ENCODE measurements around the gene PCID2.
A peak's percentile ranks its signal among the peaks of the same experiment; 100 is the strongest.

PCID2 gene

GRCh38 chr13:113209336-113209758, 878 bp upstream of the PCID2 start, which contains the start of gene CUL4A:
Gene CUL4A (plus strand): TSS chr13:113209613. CDS start chr13:113209628, 15 bp downstream.
- DNase-seq (ENCODE audit: low read depth), result peak; percentile 69
- H3K4me3 ChIP-seq (ENCODE audit: low read depth, low read length), result peak within 1 kb of the TSS; percentile 89
- TF ChIP-seq, protein P1, sequence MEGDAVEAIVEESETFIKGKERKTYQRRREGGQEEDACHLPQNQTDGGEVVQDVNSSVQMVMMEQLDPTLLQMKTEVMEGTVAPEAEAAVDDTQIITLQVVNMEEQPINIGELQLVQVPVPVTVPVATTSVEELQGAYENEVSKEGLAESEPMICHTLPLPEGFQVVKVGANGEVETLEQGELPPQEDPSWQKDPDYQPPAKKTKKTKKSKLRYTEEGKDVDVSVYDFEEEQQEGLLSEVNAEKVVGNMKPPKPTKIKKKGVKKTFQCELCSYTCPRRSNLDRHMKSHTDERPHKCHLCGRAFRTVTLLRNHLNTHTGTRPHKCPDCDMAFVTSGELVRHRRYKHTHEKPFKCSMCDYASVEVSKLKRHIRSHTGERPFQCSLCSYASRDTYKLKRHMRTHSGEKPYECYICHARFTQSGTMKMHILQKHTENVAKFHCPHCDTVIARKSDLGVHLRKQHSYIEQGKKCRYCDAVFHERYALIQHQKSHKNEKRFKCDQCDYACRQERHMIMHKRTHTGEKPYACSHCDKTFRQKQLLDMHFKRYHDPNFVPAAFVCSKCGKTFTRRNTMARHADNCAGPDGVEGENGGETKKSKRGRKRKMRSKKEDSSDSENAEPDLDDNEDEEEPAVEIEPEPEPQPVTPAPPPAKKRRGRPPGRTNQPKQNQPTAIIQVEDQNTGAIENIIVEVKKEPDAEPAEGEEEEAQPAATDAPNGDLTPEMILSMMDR (conservative IDR thresholded peaks at IDR 0.05; ENCODE audit: low read depth, low read length), result no peak

- peak overlapping the region; percentile 89 for H3K4me3 ChIP-seq (ENCODE audit: low read depth, low read length)
- TF ChIP-seq, protein P1 (conservative IDR thresholded peaks at IDR 0.05; ENCODE audit: low read depth, low read length), result peak; percentile 18
- peak; percentile 63 for DNase-seq (ENCODE audit: low read depth)
Measured at GRCh38 chr13:113207890-113208420, 514 bp downstream of the PCID2 start.

DNA sequence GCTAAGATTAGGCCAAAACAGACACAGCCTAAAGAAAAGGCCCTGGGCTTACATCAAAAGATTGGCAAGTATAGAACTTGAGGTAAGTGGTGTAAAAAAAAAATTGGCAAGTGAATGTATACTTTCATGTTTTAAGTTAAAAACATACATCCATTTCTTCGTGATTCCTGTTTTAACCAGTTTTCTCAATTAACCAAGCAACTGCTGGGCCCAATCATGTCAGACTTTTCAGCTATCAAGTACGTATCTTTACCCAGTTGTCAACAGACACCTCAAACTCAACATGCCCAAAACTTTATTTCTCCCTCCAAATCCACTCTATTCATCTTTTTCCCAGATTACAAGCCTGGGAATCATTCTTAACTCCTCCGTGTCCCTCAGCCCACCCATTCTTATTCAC, 1.0 kb downstream of the PCID2 start:
- TF ChIP-seq, protein P1 (conservative IDR thresholded peaks at IDR 0.05; ENCODE audit: low read depth, low read length), result no peak
- no peak for DNase-seq (ENCODE audit: low read depth)
- peak overlapping the region; percentile 89 for H3K4me3 ChIP-seq (ENCODE audit: low read depth, low read length)

DNA sequence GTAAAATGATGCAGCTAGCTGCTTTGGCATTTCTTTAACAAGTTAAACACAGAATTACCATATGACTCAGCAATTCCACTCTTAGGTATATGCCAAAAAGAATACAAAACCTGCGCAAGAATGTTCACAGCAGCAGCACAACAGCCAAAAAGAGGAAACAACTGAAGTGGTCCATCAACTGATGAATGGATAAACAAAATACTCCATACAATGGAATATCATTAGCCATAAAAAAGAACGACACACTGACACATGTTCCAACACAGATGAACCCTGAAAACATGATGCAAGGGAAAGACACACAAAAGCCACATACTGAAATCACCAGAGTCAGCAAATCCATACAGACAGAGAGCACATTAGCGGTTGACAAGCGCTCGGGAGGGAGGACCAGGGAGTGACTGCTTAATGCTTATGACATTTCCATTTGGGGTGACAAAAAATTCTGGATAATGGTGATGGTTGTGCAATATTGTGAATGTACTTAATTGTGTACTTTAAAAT, 3.0 kb downstream of the PCID2 start:
- TF ChIP-seq, protein P1 (conservative IDR thresholded peaks at IDR 0.05; ENCODE audit: low read depth, low read length), result no peak
- H3K4me3 ChIP-seq (ENCODE audit: low read depth, low read length), result no peak overlapping the region
- DNase-seq (ENCODE audit: low read depth), result peak; percentile 53

- TF ChIP-seq, protein P1 (conservative IDR thresholded peaks at IDR 0.05; ENCODE audit: low read depth, low read length), result no peak
- H3K4me3 ChIP-seq (ENCODE audit: low read depth, low read length), result no peak overlapping the region
- no peak for DNase-seq (ENCODE audit: low read depth)
Measured at GRCh38 chr13:113204378-113204734, 4.1 kb downstream of the PCID2 start.

DNA sequence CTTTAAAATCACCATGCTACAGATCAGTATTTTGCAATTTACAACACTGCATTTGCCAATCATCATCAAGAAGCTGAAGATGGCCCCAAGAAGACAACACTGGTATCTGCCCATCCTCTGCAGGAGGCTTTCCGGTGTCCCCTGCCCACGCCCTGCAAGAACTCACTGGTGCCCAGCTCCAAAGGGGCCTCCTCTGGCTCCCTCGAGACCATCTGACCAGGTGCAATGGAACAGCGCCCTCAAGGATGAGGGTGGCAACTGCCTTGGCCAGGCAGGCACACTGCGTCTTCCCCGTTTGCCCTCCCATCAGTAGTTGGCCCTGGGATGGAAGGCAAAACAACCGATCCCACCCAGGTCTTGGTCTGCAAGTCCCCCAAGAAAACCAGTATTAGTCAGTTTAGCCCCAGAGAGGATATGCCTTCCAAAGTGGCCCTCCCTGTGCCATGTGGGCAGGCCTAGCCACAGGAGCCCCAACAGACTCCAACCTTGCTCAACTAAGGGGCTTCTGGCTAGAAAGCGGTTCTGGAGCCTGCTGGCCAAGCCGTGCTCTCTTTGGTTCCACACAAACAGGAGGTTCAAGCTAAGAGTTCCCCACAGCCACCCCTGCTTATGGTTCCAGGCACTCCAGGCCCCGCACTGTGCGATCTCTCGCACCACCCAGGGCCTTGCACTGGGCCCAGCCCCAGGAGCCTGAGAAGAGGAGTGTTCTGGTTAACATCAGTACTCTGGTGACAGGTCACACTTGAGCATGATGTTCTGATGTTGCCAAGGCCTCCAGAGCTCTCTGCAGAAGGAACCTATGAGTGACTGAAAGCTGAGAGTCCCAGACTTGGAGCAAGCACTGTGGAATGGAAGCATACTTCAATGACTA, 4.7 kb downstream of the PCID2 start:
- TF ChIP-seq, protein P1 (conservative IDR thresholded peaks at IDR 0.05; ENCODE audit: low read depth, low read length), result no peak
- no peak overlapping the region for H3K4me3 ChIP-seq (ENCODE audit: low read depth, low read length)
- no peak for DNase-seq (ENCODE audit: low read depth)
